Muscle layer of colon (tissue), 2 donors: ENCODE measurements around the gene OXER1.
"Not testable (repeated sequence)": the region's sequence is repeated elsewhere in the genome, so short reads cannot be mapped to it uniquely, and the experiment has no call there.

Source experiments
- H3K27ac ChIP-seq: one replicate; pipeline ENCODE4 v1.7.0; 2013; ENCODE audit warnings: low read depth, mild to moderate bottlenecking, low read length, moderate library complexity
- H3K27me3 ChIP-seq, 2 donors: one replicate each; pipeline ENCODE4 v1.7.0; 2013; ENCODE audit warnings: low read length in 2 of 2, mild to moderate bottlenecking in 2 of 2; ENCODE audit not compliant: insufficient read depth in 2 of 2, control insufficient read depth in 1 of 2
- H3K36me3 ChIP-seq: one replicate; pipeline ENCODE4 v1.7.0; 2013; ENCODE audit warnings: mild to moderate bottlenecking, low read length; ENCODE audit not compliant: insufficient read depth
- H3K4me1 ChIP-seq: one replicate; pipeline ENCODE4 v1.7.0; 2013; ENCODE audit warnings: mild to moderate bottlenecking, low read length; ENCODE audit not compliant: insufficient read depth
- H3K4me3 ChIP-seq, 2 donors: one replicate each; pipeline ENCODE4 v1.7.0; 2013; ENCODE audit warnings: low read length in 2 of 2, low read depth in 1 of 2, mild to moderate bottlenecking in 1 of 2, moderate library complexity in 1 of 2
- H3K9ac ChIP-seq: one replicate; pipeline ENCODE4 v1.7.0; 2013; ENCODE audit warnings: low read length
- H3K9me3 ChIP-seq: one replicate; pipeline ENCODE4 v1.7.0; 2013; ENCODE audit warnings: mild to moderate bottlenecking, low read length
- donor health status: abdominal sarcoma.
- donor health status: Adenocarcinoma of cecum.

The OXER1 gene

GRCh38 chr2:42741140-42741539 is 22.8 kb downstream of the OXER1 start:
- Histone ChIP-seq H3K27ac (no peak overlapping the region), H3K9ac (no peak overlapping the region), H3K9me3 (no peaks in the 10 kb centered on the region), H3K4me3 (no peak overlapping the region), H3K4me1 (no peaks in the 10 kb centered on the region), H3K36me3 (peaks cover 6% of the 10 kb centered on the region), H3K27me3 (no peaks in the 10 kb centered on the region)

DNA sequence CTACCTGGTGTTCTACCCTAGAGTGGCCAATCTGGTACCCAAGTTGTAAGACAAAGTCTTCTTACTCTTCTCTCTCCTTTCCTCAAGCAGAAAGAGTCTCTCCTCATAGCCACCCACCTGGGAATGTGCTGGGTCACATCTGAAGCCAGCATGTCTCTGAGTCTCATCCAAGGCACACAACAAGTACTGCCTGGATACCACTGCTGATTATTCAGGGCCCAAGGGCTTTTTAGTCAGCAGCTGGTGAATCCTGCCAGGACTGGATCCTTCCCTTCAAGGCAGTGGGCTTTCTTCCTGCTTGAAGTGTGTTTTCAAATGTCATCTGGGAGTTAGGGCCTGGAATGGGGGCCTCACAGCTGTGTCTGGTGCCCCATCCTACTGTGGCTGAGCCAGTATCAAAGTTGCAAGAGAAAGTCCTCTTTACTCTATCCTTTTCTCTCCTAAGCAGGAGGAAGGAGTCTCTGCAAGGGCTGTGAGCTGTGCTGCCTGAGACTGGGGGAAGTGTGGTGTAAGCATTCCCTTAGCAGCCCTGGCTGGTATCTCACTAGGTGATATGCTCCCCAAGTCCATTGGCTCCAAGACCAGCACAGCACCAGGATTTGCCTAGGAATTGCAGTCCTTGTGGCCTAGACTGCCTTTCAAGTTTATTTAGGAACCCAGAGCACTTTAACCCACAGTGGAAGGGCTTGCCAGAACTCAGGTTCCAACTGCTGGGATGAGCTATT is 27.2 kb downstream of the OXER1 start:
- H3K4me3 ChIP-seq = no peak overlapping the region
- H3K27me3 ChIP-seq = no peaks in the 10 kb centered on the region
- H3K4me1 ChIP-seq = no peaks in the 10 kb centered on the region
- H3K36me3 ChIP-seq = peaks cover 6% of the 10 kb centered on the region
- H3K27ac ChIP-seq = no peak overlapping the region
- no peaks in the 10 kb centered on the region for H3K9me3 ChIP-seq
- no peak overlapping the region for H3K9ac ChIP-seq

GRCh38 chr2:42733852-42734251 is 30.1 kb downstream of the OXER1 start:
- Histone ChIP-seq H3K4me3 (no peak overlapping the region), H3K4me1 (no peaks in the 10 kb centered on the region), H3K27me3 (no peaks in the 10 kb centered on the region), H3K27ac (no peak overlapping the region), H3K9me3 (no peaks in the 10 kb centered on the region), H3K9ac (no peak overlapping the region), H3K36me3 (peaks cover 6% of the 10 kb centered on the region)

DNA sequence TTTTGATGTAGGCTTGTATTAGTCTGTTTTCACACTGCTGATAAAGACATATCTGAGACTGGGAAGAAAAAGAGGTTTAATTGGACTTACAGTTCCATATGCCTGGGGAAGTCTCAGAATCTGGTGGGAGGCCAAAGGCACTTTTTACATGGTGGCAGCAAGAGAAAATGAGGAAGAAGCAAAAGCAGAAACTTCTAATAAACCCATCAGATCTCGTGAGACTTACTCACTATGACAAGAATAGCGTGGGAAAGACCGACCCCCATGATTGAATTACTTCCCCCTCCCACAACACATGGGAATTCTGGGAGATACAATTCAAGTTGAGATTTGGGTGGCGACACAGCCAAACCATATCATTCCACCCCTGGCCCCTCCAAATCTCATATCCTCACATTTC is 32.6 kb downstream of the OXER1 start:
- not testable (repeated sequence) for H3K4me3 ChIP-seq, H3K27ac ChIP-seq, H3K9me3 ChIP-seq, H3K4me1 ChIP-seq, H3K9ac ChIP-seq, H3K36me3 ChIP-seq, H3K27me3 ChIP-seq

GRCh38 chr2:42726680-42727079 is 37.3 kb downstream of the OXER1 start:
- Histone ChIP-seq H3K36me3 (peaks cover 11% of the 10 kb centered on the region), H3K27me3 (no peaks in the 10 kb centered on the region), H3K4me3 (no peak overlapping the region), H3K9ac (no peak overlapping the region), H3K27ac (no peak overlapping the region), H3K4me1 (peaks cover 11% of the 10 kb centered on the region), H3K9me3 (no peaks in the 10 kb centered on the region)

GRCh38 chr2:42725657-42726056 is 38.3 kb downstream of the OXER1 start:
- Histone ChIP-seq H3K4me3 (no peak overlapping the region), H3K27ac (no peak overlapping the region), H3K9ac (no peak overlapping the region), H3K27me3 (no peaks in the 10 kb centered on the region), H3K4me1 (peaks cover 11% of the 10 kb centered on the region), H3K36me3 (peaks cover 11% of the 10 kb centered on the region), H3K9me3 (no peaks in the 10 kb centered on the region)

DNA sequence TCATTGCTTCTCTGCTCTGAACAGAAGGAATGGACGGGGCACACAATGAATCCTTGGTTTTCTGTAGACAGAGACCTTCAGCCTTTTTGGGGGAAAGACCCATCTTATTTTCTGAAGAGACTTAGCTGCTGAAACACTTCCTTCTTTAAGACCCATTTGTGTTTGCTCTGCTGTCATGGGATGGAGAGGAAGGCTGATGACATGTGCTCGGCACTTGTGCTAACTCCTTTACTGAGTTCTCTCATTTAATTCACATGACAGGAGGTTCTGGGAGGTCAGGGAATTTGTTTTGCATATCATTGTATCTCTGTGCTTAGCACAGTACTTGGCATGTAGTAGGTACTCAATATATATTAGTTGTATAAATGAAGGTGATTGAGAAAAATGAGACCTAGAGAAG is 39.0 kb downstream of the OXER1 start:
- Histone ChIP-seq H3K36me3 (peaks cover 11% of the 10 kb centered on the region), H3K9me3 (no peaks in the 10 kb centered on the region), H3K27me3 (no peaks in the 10 kb centered on the region), H3K4me1 (peaks cover 11% of the 10 kb centered on the region), H3K27ac (no peak overlapping the region), H3K9ac (no peak overlapping the region), H3K4me3 (no peak overlapping the region)

DNA sequence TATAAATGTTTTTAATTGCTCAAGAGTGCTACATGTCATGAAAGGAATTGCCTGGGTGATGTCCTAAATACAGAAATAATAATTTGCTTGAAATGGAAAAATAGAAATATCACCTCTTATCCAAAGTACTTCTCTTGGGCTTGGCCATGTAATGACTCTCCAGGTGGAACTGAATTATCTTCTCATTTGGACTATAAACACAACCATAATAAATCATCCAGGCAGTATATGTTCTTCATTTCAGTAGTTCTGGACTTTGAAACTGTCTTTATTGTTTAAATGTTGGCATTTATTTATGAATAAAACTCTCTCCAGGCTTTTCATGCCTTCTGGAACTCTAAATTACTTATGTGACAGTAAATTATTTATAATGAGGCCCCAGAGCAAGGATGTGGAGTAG is 40.5 kb downstream of the OXER1 start:
- peaks cover 11% of the 10 kb centered on the region for H3K4me1 ChIP-seq
- H3K9me3 ChIP-seq = no peaks in the 10 kb centered on the region
- peaks cover 11% of the 10 kb centered on the region for H3K36me3 ChIP-seq
- H3K27me3 ChIP-seq = no peaks in the 10 kb centered on the region
- H3K27ac ChIP-seq = no peak overlapping the region
- no peak overlapping the region for H3K9ac ChIP-seq
- no peak overlapping the region for H3K4me3 ChIP-seq

DNA sequence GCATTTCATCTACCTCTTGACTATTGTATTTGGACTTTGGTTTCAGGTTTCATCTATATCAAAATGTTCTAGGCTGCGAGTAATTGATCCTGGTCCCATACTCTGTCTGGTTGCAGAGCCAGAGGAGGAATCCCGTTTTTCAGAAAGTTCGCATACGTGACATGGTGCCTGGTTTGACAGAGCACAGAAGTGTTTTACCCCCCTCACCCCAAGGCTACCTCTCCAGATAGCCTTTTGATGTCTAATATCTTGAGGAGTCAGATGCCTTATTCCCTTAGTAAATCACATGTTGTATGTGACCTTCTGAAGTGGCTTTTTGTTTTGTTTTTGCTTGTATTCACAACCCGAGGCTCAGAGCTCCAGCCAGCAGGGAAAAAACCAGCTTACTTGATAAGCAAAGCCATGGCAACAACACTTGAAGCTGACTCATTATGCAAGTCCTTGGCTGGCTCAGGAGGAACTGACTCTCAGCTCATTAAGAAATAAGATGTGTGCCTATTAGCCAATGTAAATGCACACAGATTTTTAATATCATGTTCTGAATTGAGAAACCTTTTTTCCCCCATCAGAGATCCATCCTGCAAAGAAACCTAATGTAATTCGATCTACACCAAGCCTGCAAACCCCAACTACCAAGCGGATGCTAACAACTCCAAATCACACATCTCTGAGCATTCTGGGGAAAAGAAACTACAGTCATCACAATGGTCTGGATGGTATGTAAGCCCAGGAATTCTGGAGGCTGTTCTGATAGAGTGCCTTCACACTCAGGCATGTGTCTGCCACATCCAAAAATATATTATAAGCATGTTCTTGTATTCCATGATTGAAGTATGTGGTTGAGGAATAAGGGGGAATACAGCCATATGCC is 41.4 kb downstream of the OXER1 start:
- Histone ChIP-seq H3K9me3 (no peaks in the 10 kb centered on the region), H3K27ac (no peak overlapping the region), H3K4me3 (no peak overlapping the region), H3K27me3 (no peaks in the 10 kb centered on the region), H3K36me3 (peaks cover 11% of the 10 kb centered on the region), H3K9ac (no peak overlapping the region), H3K4me1 (peaks cover 11% of the 10 kb centered on the region)

DNA sequence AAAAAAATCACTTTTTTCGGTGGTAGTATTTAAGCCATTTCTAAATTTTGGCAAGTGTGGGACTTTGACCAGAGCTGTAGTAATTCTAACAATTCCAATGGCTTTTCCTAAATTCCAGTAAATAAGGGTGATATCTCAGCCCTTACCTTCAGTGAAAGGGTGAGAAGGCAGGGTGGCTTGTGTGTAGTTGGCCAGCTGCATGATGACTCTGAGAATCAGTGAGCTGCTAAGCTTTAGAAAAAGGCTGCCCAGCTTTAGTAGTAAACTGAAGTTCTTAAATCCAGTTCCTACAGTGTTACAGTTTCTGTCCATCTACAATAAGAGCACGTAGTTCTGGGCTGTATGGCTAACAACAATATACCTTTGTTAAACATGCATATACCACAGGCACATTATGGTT is 42.0 kb downstream of the OXER1 start:
- H3K36me3 ChIP-seq = peaks cover 11% of the 10 kb centered on the region
- no peaks in the 10 kb centered on the region for H3K27me3 ChIP-seq
- H3K4me1 ChIP-seq = peaks cover 11% of the 10 kb centered on the region
- H3K4me3 ChIP-seq = no peak overlapping the region
- no peaks in the 10 kb centered on the region for H3K9me3 ChIP-seq
- no peak overlapping the region for H3K9ac ChIP-seq
- H3K27ac ChIP-seq = no peak overlapping the region

- Histone ChIP-seq H3K9ac (no peak overlapping the region), H3K36me3 (no peaks in the 10 kb centered on the region), H3K27ac (no peak overlapping the region), H3K4me1 (no peaks in the 10 kb centered on the region), H3K9me3 (no peaks in the 10 kb centered on the region), H3K27me3 (no peaks in the 10 kb centered on the region), H3K4me3 (no peak overlapping the region)
Measured at GRCh38 chr2:42714686-42715085, 49.2 kb downstream of the OXER1 start.
